ENCODE results near the gene PLD3. TPM values are rescaled to one million over a fixed set of nuclear protein-coding genes. Genes with fewer than 3 reads are reported as not detected.
A peak's percentile ranks its signal among the peaks of the same experiment; 100 is the strongest.

The PLD3 gene
- total RNA-seq, 1 donor from 2014 or later: 116 TPM

DNA sequence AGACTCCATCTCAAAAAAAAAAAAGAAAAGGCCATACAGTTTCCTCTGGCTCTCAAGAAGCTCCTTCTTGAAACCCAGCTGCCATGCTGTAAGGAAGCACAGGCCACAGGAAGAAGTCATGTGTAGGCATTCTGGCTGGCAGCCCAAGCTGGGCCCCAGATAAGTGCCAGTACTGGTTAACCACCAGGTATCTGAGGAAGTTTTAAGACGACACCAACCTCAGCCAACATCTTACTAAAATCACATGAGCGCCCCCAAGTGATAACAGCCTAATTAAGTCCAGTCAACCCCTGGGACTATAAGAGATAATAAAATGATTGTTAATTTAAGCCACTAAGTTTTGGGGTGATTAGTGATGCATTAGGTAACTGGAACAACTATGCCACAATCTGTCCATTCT, 36.0 kb upstream of the PLD3 start:
- no peaks in the 10 kb centered on the region for H3K36me3 ChIP-seq
- no peak overlapping the region for H3K4me3 ChIP-seq
- Mint-ChIP-seq H3K27ac (no peak overlapping the region), H3K4me3 (no peak overlapping the region), H3K4me1 (no peaks in the 10 kb centered on the region), H3K27me3 (ENCODE audit: insufficient read depth, low read depth) (peaks cover 4% of the 10 kb centered on the region), H3K9me3 (no peaks in the 10 kb centered on the region), H3K36me3 (peaks cover 4% of the 10 kb centered on the region)
- no peak overlapping the region for H3K27ac ChIP-seq
- no peaks in the 10 kb centered on the region for H3K4me1 ChIP-seq
- no peak overlapping the region for H3K9ac ChIP-seq
- no peaks in the 10 kb centered on the region for H3K9me3 ChIP-seq (ENCODE audit: low read depth)
- no peak for TF ChIP-seq EZH2 (IDR thresholded peaks at IDR 0.05)
- TF ChIP-seq, protein P1, sequence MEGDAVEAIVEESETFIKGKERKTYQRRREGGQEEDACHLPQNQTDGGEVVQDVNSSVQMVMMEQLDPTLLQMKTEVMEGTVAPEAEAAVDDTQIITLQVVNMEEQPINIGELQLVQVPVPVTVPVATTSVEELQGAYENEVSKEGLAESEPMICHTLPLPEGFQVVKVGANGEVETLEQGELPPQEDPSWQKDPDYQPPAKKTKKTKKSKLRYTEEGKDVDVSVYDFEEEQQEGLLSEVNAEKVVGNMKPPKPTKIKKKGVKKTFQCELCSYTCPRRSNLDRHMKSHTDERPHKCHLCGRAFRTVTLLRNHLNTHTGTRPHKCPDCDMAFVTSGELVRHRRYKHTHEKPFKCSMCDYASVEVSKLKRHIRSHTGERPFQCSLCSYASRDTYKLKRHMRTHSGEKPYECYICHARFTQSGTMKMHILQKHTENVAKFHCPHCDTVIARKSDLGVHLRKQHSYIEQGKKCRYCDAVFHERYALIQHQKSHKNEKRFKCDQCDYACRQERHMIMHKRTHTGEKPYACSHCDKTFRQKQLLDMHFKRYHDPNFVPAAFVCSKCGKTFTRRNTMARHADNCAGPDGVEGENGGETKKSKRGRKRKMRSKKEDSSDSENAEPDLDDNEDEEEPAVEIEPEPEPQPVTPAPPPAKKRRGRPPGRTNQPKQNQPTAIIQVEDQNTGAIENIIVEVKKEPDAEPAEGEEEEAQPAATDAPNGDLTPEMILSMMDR (IDR thresholded peaks at IDR 0.05): peak; percentile 7
- DNase-seq (ENCODE audit: low spot score): peak; percentile 6
- H4K20me1 ChIP-seq (ENCODE audit: low read depth): no peaks in the 10 kb centered on the region
- H3K79me2 ChIP-seq (ENCODE audit: low read depth): no peaks in the 10 kb centered on the region
- H3K4me2 ChIP-seq: no peak overlapping the region
- H3K27me3 ChIP-seq: no peaks in the 10 kb centered on the region
- no peak overlapping the region for H2AFZ ChIP-seq (replicated peaks)
- no peaks in the 10 kb centered on the region for H3F3A ChIP-seq (ENCODE audit: low read depth)

GRCh38 chr19:40313229-40313983, 35.1 kb upstream of the PLD3 start:
- no peaks in the 10 kb centered on the region for H4K20me1 ChIP-seq (ENCODE audit: low read depth)
- H3K36me3 ChIP-seq: no peaks in the 10 kb centered on the region
- no peak overlapping the region for H2AFZ ChIP-seq (replicated peaks)
- Mint-ChIP-seq H3K36me3 (peaks cover 4% of the 10 kb centered on the region), H3K27ac (no peak overlapping the region), H3K4me3 (no peak overlapping the region), H3K4me1 (peaks cover under 1% of the 10 kb centered on the region), H3K27me3 (ENCODE audit: insufficient read depth, low read depth) (peaks cover 2% of the 10 kb centered on the region), H3K9me3 (no peaks in the 10 kb centered on the region)
- H3K79me2 ChIP-seq (ENCODE audit: low read depth): no peaks in the 10 kb centered on the region
- no peak overlapping the region for H3K4me3 ChIP-seq
- TF ChIP-seq EZH2 (IDR thresholded peaks at IDR 0.05): no peak
- TF ChIP-seq, protein P1 (IDR thresholded peaks at IDR 0.05): no peak
- no peak for TF ChIP-seq EZH2phosphoT487 (IDR thresholded peaks at IDR 0.05)
- H3F3A ChIP-seq (ENCODE audit: low read depth): no peaks in the 10 kb centered on the region
- no peaks in the 10 kb centered on the region for H3K9me3 ChIP-seq (ENCODE audit: low read depth)
- no peak overlapping the region for H3K4me2 ChIP-seq
- no peak for DNase-seq (ENCODE audit: low spot score)
- H3K9ac ChIP-seq: no peak overlapping the region
- H3K27ac ChIP-seq: no peak overlapping the region
- no peaks in the 10 kb centered on the region for H3K4me1 ChIP-seq
- no peaks in the 10 kb centered on the region for H3K27me3 ChIP-seq

- H3K9ac ChIP-seq: no peak overlapping the region
- no peaks in the 10 kb centered on the region for H3K36me3 ChIP-seq
- no peaks in the 10 kb centered on the region for H4K20me1 ChIP-seq (ENCODE audit: low read depth)
- no peak overlapping the region for H2AFZ ChIP-seq (replicated peaks)
- Mint-ChIP-seq H3K9me3 (no peaks in the 10 kb centered on the region), H3K4me3 (no peak overlapping the region), H3K27me3 (ENCODE audit: insufficient read depth, low read depth) (peaks cover 2% of the 10 kb centered on the region), H3K4me1 (peaks cover 5% of the 10 kb centered on the region), H3K27ac (no peak overlapping the region), H3K36me3 (peaks cover 4% of the 10 kb centered on the region)
- DNase-seq (ENCODE audit: low spot score): no peak
- H3K27ac ChIP-seq: no peak overlapping the region
- no peak for TF ChIP-seq EZH2 (IDR thresholded peaks at IDR 0.05)
- no peak for TF ChIP-seq EZH2phosphoT487 (IDR thresholded peaks at IDR 0.05)
- TF ChIP-seq, protein P1 (IDR thresholded peaks at IDR 0.05): no peak
- no peak overlapping the region for H3K4me2 ChIP-seq
- no peaks in the 10 kb centered on the region for H3K27me3 ChIP-seq
- H3F3A ChIP-seq (ENCODE audit: low read depth): no peaks in the 10 kb centered on the region
- no peaks in the 10 kb centered on the region for H3K4me1 ChIP-seq
- H3K4me3 ChIP-seq: no peak overlapping the region
- no peaks in the 10 kb centered on the region for H3K79me2 ChIP-seq (ENCODE audit: low read depth)
- H3K9me3 ChIP-seq (ENCODE audit: low read depth): no peaks in the 10 kb centered on the region
Measured at GRCh38 chr19:40314656-40315055, 33.8 kb upstream of the PLD3 start.
